Activated T-helper 9 cell treated with anti-CD3 and anti-CD28 coated beads, Interleukin-2, amount 50 U/mL, for 16 hours (primary cell): ENCODE results near the gene RTN1.
"Not testable (repeated sequence)": the region's sequence is repeated elsewhere in the genome, so short reads cannot be mapped to it uniquely, and the experiment has no call there.

ENCODE experiments used
- DNase-seq: peaks from one replicate; pipeline ENCODE4 v3.0.0-alpha.2; 2020; ENCODE audit warnings: low read depth

Gene RTN1

GRCh38 chr14:59704054-59704645 is 166.4 kb downstream of the RTN1 start:
- no peak for DNase-seq

DNA sequence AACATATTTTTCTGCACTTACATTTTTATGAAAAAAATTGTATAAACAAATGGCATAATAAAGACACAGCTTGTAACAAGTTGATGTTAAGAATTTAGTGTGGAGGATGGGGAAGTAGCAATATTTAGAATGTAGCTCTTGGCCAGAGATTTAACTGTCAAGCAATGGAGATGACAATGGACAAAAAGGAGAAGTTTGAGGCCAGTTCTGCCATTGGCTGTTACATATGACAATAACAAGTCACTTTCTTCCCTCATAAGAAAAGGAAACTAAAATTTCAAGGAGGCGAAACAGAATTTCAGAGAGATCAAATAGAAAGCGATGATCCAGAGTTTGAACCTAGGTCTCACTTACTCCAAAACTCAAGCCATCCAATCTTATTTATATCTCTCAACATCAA is 171.1 kb downstream of the RTN1 start:
- no peak for DNase-seq

GRCh38 chr14:59698793-59699192 is 171.8 kb downstream of the RTN1 start:
- DNase-seq: no peak

- DNase-seq: no peak
Measured at GRCh38 chr14:59695198-59695597, 175.4 kb downstream of the RTN1 start.

DNA sequence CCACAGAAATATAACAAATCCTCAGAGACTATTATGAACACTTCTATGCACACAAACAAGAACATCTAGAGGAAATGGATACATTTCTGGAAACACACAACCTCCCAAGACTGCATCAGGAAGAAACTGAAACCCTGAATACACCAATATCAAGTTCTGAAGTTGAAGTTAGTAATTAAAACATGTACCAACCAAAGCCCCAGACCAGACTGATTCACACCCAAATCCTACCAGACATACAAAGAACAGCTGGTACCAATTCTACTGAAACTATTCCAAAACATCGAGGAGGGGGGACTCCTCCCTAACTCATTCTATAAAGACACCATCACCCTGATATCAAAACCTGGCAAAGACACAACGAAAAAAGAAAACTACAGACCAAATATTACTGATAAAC is 179.3 kb downstream of the RTN1 start:
- no peak for DNase-seq

DNA sequence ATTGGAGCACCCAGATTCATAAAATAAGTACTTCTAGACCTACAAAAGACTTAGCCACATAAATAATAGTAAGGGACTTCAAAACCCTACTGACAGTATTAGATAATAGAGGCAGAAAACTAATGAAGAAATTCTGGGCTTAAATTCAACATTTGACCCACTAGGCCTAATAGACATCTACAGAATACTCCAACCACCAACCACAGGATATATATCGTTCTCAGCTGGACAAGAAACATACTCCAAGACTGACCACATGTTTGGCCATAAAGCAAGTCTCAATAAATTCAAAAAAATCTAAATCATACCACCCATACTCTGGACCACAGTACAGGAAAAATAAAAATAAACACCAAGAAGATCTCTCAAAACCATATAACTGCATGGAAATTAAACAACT is 180.2 kb downstream of the RTN1 start:
- no peak for DNase-seq

- DNase-seq: no peak
Measured at GRCh38 chr14:59688224-59689170, 182.1 kb downstream of the RTN1 start.

DNA sequence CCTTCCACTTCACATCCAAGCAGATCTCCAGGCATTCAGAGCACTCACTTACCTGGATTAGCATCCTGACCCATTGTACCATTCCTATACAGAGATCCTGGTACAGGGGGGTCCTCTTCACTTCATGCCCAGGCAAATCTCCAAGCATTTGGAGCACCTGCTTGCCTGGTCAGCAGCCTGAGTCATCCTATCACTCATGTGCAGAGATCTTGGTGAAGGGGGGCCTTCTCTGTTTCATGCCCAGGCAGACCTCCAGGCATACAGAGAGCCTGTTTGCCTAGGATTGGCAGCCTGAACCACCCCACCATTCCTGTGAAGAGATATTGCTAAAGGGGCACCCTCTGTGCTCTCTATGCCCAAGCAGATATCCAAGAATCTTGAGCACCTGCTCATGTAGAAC is 182.9 kb downstream of the RTN1 start:
- no peak for DNase-seq

- no peak for DNase-seq
Measured at GRCh38 chr14:59679872-59680271, 190.7 kb downstream of the RTN1 start.

- DNase-seq: no peak
Measured at GRCh38 chr14:59678352-59678751, 192.2 kb downstream of the RTN1 start.

DNA sequence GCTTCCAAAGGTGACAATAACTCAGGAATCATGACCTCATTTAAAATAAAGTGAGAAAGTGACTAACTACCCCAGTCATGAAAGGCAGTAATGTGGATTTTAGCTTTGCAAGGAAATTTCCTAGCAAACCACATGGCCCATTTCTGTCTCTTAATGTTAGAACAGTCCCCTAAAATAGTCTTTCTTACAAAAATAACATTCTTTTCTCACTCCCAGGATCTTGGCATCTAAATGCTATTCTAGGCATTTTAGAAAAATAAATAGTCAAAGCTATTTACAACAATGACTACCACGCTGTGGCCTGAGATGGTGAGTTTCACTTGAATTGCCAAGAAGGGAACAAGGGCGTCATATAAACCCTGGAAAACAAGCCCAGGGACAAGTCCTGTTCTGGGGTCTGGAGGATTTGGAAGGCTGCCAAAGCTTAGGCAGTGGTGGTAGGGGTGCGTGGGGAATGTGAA is 192.8 kb downstream of the RTN1 start:
- DNase-seq: no peak

DNA sequence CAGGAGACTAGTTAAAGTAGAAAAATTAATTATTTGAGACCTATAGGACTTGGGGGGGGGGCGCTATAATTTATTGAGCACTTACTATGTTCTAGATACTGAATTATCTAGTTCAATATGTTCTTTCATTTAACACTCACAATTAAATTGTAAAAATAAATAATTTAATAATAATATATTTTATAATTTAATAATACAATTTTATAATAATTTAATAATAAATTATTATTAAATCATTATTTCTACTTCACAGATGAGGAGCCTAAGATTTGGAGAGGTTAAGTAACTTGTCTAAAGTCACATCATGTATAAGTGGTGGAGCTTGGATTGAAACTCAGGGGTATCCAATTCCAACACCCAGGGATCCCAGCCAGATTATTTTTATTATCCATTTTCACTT is 195.2 kb downstream of the RTN1 start:
- DNase-seq: no peak

DNA sequence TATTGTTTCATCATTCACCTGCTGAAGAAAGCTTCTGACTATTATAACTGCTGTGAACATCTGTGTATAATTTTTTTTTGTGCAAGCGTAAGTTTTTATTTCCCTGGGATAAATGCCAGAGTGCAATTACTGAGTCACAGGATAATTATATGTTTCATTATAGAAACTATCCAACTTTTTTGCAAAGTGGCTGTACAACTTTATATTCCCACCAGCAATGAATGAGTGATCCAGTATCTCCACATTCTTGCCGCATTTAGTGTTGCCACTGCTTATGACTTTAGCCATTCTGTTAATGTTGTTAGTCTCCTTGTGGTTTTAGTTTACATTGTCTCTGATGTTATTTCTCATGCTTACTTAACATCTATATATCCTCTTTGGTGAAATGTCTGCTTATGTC is 205.8 kb downstream of the RTN1 start:
- DNase-seq: no peak

GRCh38 chr14:59657769-59658168 is 212.8 kb downstream of the RTN1 start:
- no peak for DNase-seq

- DNase-seq: no peak
Measured at GRCh38 chr14:59656473-59656872, 214.1 kb downstream of the RTN1 start.

DNA sequence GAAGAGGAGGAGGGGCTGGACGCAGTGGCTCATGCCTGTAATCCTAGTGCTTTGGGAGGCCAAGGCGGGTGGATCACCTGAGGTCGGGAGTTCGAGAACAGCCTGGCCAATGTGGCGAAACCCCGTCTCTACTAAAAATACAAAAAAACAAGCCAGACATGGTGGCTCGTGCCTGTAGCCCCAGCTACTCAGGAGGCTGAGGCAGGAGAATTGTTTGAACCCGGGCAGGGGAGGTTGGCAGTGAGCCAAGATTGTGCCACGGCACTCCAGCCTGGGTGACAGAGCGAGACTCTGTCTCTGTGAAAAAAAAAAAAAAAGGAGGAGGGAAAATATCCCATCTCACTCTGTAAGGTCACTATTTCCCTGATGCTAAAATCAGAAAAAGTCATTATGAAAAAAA is 216.4 kb downstream of the RTN1 start:
- not testable (repeated sequence) for DNase-seq

DNA sequence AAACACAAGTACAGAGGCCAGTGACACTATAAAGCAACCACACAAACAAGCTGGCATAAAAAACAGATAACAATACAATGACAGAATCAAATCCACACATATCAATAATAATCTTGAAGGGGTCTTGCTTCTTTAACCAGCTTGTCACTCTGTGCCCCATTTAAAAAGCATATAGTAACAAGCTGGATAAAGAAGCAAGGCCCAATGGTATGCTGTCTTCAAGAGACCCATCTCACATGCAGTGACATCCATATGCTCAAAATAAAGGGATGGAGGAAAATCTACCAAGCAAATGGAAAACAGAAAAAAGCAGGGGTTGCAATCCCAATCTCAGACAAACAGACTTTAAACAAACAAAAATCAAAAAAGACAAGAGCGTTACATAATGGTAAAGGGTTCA is 223.7 kb downstream of the RTN1 start:
- not testable (repeated sequence) for DNase-seq

- DNase-seq: no peak
Measured at GRCh38 chr14:59638885-59639284, 231.7 kb downstream of the RTN1 start.

GRCh38 chr14:59634617-59635016 is 236.0 kb downstream of the RTN1 start:
- DNase-seq: no peak

- no peak for DNase-seq
Measured at GRCh38 chr14:59633486-59633885, 237.1 kb downstream of the RTN1 start.

GRCh38 chr14:59632381-59632780 is 238.2 kb downstream of the RTN1 start:
- DNase-seq: no peak

DNA sequence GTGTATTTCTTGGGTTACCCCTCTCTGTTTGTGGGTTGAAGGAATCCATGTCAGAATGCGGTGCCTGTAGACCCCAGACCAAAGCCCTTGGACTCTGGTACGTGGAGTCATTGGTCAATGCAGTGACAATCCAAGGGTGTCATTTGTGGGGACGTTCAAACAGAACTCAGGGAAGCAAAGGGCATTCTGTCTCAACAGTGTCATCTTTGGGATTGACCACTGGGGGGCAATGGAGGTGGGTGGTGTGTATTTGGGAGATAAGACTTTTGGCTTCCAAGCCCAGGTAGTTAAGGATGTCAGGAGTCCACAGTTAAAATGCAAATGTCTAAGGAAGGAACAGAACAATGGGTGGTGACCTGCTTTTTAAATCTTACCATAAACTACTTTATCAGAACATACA is 239.3 kb downstream of the RTN1 start:
- no peak for DNase-seq

GRCh38 chr14:59630288-59630963 is 240.2 kb downstream of the RTN1 start:
- no peak for DNase-seq
